ENCODE data around the gene MAP3K15. TPM values are rescaled to one million over a fixed set of nuclear protein-coding genes. Genes with fewer than 3 reads are reported as not detected.

The MAP3K15 gene
- polyA plus RNA-seq, 1 donor from 2014 or later: not detected

DNA sequence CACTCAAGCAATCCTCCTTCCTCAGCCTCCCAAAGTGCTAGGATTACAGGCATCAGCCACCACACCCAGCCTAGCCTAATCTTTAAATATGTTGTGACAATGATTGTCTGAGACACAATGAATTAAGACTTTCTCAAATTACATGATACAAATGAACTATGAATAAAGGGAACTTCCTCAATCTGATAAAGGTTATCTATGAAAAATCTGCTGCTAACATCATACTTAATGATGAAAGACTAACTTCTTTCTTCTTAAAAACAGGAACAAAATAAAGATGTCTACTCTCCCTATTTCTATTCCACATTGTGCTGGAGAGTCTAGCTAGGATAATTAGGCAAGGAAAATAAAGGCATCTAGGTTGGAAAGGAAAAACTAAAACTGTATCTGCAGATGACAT lies 111.6 kb downstream of the MAP3K15 start:
- H3K4me1 Mint-ChIP-seq: no peaks in the 10 kb centered on the region
- H3K36me3 Mint-ChIP-seq: no peaks in the 10 kb centered on the region
- H3K27me3 Mint-ChIP-seq: peaks cover 6% of the 10 kb centered on the region
- no peak overlapping the region for H3K4me3 Mint-ChIP-seq
- no peak overlapping the region for H3K27ac Mint-ChIP-seq
- peaks cover 0 to 2% (median 0%) of the 10 kb centered on the region in 3 donors for H3K9me3 Mint-ChIP-seq

DNA sequence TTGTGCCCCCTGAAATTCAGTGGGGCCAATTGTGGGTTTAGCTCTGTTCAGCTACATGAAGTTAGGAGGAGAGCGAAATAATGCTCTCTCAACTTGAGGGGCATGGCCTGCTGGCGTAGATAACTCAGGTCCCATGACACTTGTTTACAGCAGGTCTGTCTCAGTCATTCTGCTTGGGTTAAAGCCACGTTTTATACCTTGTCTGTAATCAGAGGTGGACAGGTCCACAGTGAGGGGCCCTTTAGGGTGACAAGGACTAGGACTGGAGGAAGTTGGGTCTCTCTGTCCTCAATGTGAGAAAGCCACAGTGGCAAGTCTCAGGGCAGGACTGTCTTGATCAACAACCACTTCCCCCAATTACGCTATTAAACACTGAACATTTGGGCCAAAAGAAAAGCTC lies 122.6 kb downstream of the MAP3K15 start:
- Mint-ChIP-seq H3K27me3 (no peaks in the 10 kb centered on the region), H3K36me3 (no peaks in the 10 kb centered on the region), H3K4me3 (no peak overlapping the region), H3K27ac (no peak overlapping the region), H3K9me3 (no peaks in the 10 kb centered on the region), H3K4me1 (no peaks in the 10 kb centered on the region)

DNA sequence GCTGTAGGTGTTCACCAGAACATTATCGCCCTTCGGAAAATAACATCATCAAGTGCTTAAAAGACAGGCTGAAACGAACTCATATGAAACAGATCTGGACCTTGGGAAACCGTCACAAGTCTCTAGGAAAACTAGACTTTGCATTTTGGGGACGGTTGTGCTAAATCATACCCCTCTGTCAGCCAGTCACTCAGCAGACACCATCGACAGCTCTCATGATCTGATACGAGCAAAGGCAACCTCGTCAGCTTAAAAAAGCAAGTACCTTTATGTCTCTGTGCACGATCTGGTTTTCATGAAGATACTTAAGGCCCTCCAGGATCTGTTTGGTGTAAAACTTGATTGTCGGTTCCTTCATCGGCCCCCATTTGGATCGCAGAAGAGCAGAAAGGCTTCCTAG lies 123.2 kb downstream of the MAP3K15 start:
- Mint-ChIP-seq H3K9me3 (no peaks in the 10 kb centered on the region), H3K27me3 (no peaks in the 10 kb centered on the region), H3K36me3 (no peaks in the 10 kb centered on the region), H3K4me3 (no peak overlapping the region), H3K4me1 (no peaks in the 10 kb centered on the region), H3K27ac (no peak overlapping the region)

DNA sequence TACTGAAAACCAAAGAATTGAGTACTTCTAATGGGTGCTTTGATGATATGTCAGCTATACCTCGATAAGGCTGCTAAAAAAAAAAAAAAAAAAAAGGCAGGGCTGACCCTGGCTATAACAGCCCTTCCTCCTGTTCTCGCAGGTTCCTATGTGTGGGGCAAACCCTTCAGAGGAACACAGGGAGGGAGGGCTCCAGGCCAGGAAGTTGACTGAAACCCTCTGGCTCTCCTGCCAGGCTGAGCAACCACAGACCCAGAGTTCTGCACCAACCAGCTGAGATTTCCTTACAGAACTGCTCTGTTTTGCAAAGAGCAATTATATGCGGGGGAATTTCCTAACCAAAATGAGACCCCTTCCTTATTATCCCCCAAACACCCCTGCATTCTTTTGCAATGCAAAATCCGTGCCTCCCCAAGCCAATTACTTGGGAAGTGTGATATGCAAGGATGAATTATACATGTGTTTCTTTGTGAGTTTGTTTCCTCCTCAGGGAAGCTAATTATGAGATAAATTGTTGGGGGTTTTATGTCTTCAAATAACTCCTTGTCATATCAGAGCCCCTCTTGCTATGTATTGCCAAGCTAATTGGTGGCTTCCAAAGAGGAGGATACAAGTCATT lies 126.0 kb downstream of the MAP3K15 start:
- H3K9me3 Mint-ChIP-seq: no peaks in the 10 kb centered on the region
- H3K27ac Mint-ChIP-seq: no peak overlapping the region
- no peaks in the 10 kb centered on the region for H3K27me3 Mint-ChIP-seq
- H3K4me3 Mint-ChIP-seq: no peak overlapping the region
- no peaks in the 10 kb centered on the region for H3K4me1 Mint-ChIP-seq
- no peaks in the 10 kb centered on the region for H3K36me3 Mint-ChIP-seq

DNA sequence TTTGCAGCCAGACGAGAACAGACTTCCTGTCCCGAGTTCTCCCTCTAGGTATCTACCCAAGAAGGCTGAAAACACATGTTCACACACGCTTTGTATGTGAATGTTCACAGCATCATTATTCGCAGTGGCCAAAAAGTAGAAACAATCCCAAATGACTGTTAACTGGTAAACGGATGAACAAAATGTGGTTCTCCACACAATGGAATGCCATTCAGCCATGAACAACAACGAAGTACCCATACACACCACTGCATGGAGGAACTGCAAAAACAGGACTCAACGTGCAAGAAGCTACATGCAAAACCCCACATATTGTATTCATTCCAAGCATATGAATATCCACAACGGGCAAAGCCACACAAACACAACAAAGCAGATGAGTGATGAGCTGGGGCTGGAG lies 126.6 kb downstream of the MAP3K15 start:
- no peaks in the 10 kb centered on the region for H3K9me3 Mint-ChIP-seq
- H3K27me3 Mint-ChIP-seq: no peaks in the 10 kb centered on the region
- no peak overlapping the region for H3K27ac Mint-ChIP-seq
- no peaks in the 10 kb centered on the region for H3K4me1 Mint-ChIP-seq
- no peak overlapping the region for H3K4me3 Mint-ChIP-seq
- H3K36me3 Mint-ChIP-seq: no peaks in the 10 kb centered on the region

DNA sequence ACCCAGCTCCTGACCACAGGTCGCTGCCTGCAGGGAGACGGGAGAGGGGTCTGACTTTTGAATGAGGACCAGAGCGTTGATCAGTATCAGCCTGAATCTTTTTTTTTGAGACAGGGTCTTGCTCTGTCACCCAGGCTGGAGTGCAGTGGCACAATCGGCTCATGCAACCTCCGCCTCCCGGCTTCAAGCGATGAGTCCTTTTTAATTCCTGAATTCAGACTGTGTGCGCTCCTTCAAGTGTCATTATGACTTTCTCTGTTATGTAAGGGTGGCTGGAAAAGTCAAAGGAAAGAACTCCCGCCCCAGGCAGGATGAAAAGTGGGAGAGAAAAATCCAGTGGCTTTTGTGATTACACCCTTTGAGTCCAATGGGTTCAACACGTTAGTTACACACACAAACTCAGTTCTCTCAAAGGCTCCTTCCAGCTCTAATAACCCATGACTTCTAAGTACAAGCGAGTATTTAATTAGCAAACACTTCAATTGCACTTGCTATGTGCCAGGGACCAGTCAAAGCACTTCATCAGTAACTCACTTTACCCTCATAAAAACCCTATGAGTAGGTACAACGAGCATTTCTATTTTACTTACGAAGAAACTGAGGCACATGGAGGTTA lies 127.1 kb downstream of the MAP3K15 start:
- no peak overlapping the region for H3K27ac Mint-ChIP-seq
- H3K9me3 Mint-ChIP-seq: no peaks in the 10 kb centered on the region
- no peaks in the 10 kb centered on the region for H3K27me3 Mint-ChIP-seq
- H3K4me3 Mint-ChIP-seq: no peak overlapping the region
- no peaks in the 10 kb centered on the region for H3K36me3 Mint-ChIP-seq
- H3K4me1 Mint-ChIP-seq: no peaks in the 10 kb centered on the region

DNA sequence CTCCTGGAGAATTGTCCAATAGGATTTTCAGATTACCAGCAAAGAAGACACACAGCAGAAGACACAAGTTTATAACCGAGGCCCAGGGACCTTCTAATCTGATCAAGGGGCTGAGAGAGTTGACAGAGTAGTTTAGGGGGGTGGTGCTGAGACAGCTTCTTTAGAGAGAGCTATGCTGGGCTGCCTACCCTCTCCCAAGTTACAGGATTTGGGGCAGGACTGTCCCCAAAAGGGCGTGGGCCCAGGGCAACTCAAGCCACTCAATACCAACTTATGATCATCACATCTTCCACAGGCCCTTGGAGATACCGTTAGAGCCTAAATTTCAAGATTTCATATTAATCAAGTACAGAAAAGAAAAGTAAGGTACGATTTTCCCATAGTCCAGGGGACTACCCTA lies 128.6 kb downstream of the MAP3K15 start:
- Mint-ChIP-seq H3K4me1 (no peaks in the 10 kb centered on the region), H3K36me3 (no peaks in the 10 kb centered on the region), H3K27me3 (no peaks in the 10 kb centered on the region), H3K9me3 (no peaks in the 10 kb centered on the region), H3K27ac (no peak overlapping the region), H3K4me3 (no peak overlapping the region)

DNA sequence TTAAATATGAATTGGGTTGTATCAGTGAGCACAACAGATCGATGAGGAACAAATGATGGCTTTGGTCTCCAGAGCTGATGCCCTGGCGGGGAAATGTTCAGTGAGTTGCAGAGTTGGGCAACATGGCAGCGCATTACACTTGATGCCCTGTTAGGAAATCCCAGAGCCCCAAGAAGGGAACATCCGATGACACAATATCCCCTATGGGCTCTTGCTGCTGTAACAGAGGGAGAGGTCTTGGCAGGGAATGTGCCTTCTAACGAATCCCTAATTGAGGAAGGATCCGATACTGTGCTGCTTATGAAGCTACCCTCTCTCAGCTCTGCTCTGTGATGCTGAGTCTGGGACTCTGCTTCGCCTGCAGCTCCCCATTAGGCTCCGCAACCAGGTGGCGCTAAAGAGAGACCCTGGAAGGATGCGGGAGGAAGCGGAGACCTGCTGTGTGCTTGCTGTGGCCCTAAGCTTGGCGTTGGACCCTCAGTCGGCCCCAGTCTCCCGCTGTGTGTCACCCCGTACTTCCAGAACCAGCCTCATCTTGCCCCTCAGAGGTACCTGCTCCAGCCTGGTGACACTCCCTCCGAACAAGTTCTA lies 132.7 kb downstream of the MAP3K15 start:
- H3K27ac Mint-ChIP-seq: no peak overlapping the region
- no peak overlapping the region for H3K4me3 Mint-ChIP-seq
- no peaks in the 10 kb centered on the region for H3K9me3 Mint-ChIP-seq
- peaks cover 0 to 1% (median 0%) of the 10 kb centered on the region in 3 donors for H3K4me1 Mint-ChIP-seq
- H3K27me3 Mint-ChIP-seq: peaks cover 3% of the 10 kb centered on the region
- H3K36me3 Mint-ChIP-seq: no peaks in the 10 kb centered on the region

DNA sequence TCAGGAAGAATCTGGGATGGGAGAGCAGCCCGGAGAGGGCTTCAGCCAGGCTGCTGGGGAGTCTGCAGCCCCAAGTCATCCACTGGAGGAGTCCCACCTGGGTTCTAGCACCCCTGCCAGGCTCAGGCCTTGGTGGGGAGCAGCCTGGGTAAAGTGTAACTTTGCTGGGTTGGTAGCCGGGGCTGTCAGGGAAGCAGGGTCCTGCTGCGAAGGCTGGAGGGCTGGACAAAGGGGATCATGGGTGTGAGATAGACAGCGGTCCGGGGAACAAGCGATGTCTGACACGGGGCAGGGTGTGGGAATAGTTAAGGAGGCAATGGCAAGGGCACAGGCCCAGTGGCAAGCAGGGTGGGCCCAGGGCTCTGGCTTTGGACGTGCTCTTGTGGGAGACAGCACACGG lies 134.0 kb downstream of the MAP3K15 start:
- Mint-ChIP-seq H3K27ac (no peak overlapping the region), H3K4me3 (no peak overlapping the region), H3K27me3 (peaks cover 3% of the 10 kb centered on the region), H3K36me3 (no peaks in the 10 kb centered on the region), H3K4me1 (peaks cover 0 to 1% (median 0%) of the 10 kb centered on the region in 3 donors), H3K9me3 (no peaks in the 10 kb centered on the region)

DNA sequence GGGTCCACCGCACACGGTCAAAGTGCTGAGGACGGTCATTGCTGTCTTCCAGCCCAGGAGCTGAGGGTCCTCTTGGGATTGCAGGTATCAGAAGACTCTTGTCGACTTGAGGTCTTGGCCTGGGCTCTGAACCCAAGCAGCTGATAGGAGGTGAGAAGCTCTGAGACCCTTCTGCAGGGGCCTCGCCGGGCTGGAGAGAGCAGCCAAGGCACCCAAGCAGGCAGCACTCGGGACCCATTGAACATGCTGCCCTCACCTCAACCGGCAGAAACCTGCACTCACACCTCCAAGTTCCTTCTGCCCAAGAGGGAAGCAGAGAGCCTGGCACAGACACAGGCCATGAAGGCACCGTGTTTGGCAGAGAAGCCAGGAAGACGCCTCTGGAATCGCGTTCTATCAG lies 137.5 kb downstream of the MAP3K15 start:
- Mint-ChIP-seq H3K9me3 (peaks cover 0 to under 1% (median 0%) of the 10 kb centered on the region in 3 donors), H3K27me3 (peaks cover 3% of the 10 kb centered on the region), H3K4me3 (no peak overlapping the region), H3K27ac (no peak overlapping the region), H3K36me3 (no peaks in the 10 kb centered on the region), H3K4me1 (peaks cover 0 to 2% (median 0%) of the 10 kb centered on the region in 3 donors)

DNA sequence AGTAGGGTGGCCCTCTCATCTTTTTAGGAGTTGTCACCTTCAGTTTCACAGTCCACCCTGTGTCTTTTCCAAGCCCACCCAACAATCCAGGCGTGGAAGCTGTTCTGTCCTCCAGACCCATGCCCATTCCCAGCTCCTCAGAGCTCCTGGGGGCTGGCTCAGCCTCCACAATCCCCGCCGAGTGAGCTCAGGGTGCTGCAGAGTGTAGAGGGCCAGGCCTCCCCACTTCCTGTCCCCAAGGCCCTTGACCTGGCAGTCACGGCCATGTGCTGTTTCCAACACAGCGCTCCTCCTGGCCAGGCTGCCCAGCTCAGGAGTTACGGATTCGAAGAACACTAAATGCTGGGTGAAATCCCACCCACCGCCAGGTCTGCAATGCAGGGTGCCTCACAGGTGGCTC lies 139.8 kb downstream of the MAP3K15 start:
- peaks cover 1% of the 10 kb centered on the region for H3K36me3 Mint-ChIP-seq
- no peak overlapping the region for H3K4me3 Mint-ChIP-seq
- H3K4me1 Mint-ChIP-seq: peaks cover 2 to 6% (median 6%) of the 10 kb centered on the region in 3 donors
- H3K27me3 Mint-ChIP-seq: no peaks in the 10 kb centered on the region
- no peak overlapping the region for H3K27ac Mint-ChIP-seq
- H3K9me3 Mint-ChIP-seq: peaks cover 0 to 2% (median 0%) of the 10 kb centered on the region in 3 donors

DNA sequence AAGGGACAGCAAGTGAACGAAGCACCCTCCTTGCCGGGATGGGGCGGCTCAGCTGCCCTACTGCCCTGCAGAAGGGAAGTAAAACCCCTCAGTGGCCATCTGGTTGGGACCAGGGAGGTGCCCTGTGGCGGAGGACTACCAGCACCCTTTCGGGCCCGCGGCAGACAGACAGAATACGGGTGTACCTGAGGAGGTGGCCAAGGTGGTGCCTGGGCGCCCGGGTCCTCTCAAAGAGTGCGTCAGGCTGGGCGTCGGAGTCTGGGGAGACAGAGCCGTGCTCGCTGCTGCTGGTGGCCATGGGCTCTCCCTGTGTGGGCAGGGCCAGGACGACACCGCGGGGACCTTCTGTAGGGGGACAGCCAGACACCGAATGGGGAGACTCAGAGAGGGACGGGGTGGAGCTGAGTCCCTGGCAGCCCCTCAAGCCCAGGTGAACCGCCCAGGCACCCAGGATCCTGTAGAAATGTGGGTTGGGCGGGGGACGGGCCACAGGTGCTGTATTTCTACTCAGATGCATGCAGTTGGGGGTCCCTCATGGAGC lies 141.9 kb downstream of the MAP3K15 start:
- Mint-ChIP-seq H3K27ac (no peak overlapping the region), H3K27me3 (no peaks in the 10 kb centered on the region), H3K4me1 (peaks cover 2 to 6% (median 6%) of the 10 kb centered on the region in 3 donors), H3K36me3 (peaks cover 1% of the 10 kb centered on the region), H3K4me3 (no peak overlapping the region), H3K9me3 (peaks cover 0 to 2% (median 0%) of the 10 kb centered on the region in 3 donors)

DNA sequence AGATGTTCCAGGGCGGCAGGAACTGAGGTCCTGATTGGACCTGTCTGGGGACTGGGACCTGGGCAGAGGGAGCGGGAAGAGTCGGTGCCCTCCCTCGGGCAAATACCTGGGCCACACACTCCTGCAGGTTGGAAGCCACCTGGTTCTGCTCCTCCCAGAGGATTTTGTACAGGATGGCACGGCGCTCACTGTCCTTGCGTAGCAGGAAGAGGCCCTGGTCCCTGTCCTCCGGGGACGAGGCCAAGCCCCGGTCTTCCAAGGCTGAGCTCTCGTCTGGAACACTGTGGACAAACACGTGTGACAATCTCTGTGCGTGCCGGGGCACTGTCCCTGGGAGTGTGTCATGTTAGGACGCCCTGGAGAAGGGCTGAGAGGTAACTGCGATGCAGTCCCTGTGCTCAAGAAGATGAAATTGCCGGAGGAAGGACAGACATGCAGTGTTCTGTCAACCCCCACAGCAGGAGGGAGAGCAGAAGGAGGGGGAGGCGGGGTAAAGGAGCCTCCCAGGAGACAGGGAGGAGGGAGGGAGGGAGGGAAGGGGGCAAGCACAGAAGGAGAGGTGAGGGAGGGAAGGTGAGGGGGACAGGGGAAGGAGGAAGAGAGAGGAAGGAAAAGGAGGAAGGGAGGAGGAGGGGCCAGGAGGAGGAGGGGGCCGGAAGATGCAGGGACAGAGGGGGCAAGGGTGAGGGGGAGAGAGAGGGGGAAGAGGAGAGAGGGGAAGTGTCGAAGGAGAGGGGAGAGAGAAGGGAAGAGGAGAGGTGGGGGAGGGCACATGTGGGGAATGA lies 142.6 kb downstream of the MAP3K15 start:
- H3K4me1 Mint-ChIP-seq: peaks cover 2 to 6% (median 6%) of the 10 kb centered on the region in 3 donors
- peaks cover 0 to 2% (median 0%) of the 10 kb centered on the region in 3 donors for H3K9me3 Mint-ChIP-seq
- H3K4me3 Mint-ChIP-seq: peak overlapping the region; percentile 64 to 96 (median 84)
- H3K27me3 Mint-ChIP-seq: no peaks in the 10 kb centered on the region
- peaks cover 1% of the 10 kb centered on the region for H3K36me3 Mint-ChIP-seq
- no peak overlapping the region for H3K27ac Mint-ChIP-seq

DNA sequence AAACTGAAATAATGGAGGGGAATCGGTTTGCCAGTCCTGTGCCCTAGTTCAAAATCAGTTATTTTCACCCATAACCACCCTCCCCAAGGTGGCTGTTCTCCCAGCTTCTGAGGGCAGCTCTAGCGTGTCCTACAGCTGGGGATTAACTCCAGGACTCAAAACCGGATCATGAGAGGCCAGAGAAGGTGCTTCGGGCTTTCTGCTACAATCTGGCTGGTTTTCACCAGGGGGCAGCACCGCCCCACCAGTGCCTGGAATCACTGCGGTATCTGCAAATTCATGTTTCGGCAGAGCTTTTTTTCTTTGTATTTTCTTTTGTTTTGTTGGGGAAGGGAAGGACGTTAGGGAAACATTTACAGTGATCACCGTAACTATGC lies 143.2 kb downstream of the MAP3K15 start:
- H3K27ac Mint-ChIP-seq: peak overlapping the region in 1 of 3 donors; percentile 10

DNA sequence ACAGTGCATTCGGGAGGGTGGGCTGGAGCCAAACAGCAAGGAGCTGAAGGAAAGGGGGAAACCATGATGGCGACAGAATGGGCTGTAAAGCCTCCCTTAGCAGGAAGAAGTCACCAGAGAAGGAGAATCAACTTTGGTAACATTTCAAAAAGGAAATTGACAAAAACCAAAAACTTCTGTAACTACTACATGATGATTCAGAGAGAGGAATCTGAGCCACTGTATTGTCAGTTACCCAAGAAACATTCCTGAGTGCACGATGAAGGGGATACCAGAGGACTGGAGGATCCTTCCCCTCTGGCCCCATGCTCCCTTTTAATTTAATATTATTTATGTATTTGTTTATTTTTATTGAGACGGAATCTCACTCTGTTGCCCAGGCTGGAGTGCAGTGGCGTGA lies 145.2 kb downstream of the MAP3K15 start:
- Mint-ChIP-seq H3K9me3 (peaks cover 2 to 13% (median 5%) of the 10 kb centered on the region in 3 donors), H3K4me1 (peaks cover 2 to 6% (median 6%) of the 10 kb centered on the region in 3 donors), H3K4me3 (no peak overlapping the region), H3K27ac (peak overlapping the region in 1 of 3 donors; percentile 78), H3K27me3 (no peaks in the 10 kb centered on the region), H3K36me3 (peaks cover 6% of the 10 kb centered on the region)

More for the DNA sequence above, 143.2 kb downstream of the MAP3K15 start:
- Mint-ChIP-seq H3K9me3 (peaks cover 0 to 3% (median 2%) of the 10 kb centered on the region in 3 donors), H3K4me3 (peak overlapping the region; percentile 64 to 96 (median 84)), H3K36me3 (peaks cover 1% of the 10 kb centered on the region), H3K4me1 (peaks cover 2 to 6% (median 6%) of the 10 kb centered on the region in 3 donors), H3K27me3 (no peaks in the 10 kb centered on the region)
